ENCODE data around the gene PRKG2.
"Not testable (repeated sequence)": the region's sequence is repeated elsewhere in the genome, so short reads cannot be mapped to it uniquely, and the experiment has no call there.

The PRKG2 gene, protein sequence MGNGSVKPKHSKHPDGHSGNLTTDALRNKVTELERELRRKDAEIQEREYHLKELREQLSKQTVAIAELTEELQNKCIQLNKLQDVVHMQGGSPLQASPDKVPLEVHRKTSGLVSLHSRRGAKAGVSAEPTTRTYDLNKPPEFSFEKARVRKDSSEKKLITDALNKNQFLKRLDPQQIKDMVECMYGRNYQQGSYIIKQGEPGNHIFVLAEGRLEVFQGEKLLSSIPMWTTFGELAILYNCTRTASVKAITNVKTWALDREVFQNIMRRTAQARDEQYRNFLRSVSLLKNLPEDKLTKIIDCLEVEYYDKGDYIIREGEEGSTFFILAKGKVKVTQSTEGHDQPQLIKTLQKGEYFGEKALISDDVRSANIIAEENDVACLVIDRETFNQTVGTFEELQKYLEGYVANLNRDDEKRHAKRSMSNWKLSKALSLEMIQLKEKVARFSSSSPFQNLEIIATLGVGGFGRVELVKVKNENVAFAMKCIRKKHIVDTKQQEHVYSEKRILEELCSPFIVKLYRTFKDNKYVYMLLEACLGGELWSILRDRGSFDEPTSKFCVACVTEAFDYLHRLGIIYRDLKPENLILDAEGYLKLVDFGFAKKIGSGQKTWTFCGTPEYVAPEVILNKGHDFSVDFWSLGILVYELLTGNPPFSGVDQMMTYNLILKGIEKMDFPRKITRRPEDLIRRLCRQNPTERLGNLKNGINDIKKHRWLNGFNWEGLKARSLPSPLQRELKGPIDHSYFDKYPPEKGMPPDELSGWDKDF

DNA sequence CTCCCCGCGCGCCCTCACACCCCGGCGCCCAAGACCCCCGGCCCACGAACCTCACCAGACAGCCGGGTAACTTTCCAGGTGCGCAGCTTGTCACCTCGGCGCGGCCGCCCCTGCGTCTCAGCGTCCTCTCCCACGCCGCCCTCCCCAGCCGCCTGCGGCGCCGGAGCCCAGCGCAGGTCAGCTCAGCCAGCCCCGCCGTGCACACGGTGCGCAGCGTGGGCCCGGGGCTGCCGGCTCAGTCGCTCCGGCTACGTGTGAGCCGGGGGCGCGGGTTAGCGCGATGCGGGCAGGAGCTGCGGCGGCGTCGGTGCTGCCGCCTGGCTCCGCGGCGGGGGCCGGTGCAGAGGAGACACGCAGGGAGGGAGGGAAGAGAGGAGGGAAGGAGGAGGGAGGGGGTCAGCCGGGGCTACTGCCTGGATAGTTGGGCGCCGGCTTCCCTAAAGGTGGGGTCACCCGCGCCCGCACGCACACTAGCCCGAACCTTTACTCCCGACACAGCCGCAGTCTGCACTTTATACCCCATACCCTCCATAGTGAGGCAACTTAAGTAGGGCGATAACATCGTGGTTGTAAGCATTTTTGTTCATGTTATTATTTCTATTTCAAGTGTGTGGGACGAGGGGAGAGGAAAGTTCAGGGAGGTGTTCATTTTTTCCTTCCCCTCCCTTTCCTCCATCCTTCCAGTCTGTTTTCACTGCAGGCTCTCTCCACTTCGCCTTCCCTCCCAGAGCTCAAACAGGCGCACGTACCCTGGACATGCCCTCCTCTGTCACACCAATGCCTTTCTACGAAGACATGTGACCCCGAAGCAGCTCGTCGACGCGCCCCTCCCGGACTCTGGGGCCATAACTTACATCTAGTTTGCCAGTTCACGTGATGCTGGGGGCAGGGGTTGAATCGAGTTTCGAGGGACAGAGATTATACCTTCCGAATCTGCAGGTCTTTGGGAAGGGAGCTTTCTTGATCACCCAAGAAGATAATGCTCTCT is at the start of gene PRKG2:
PRKG2 (minus strand) TSS at position 342 of the 988 bp plus-strand sequence. CDS start 10,175 bp downstream, outside the sequence.
- no peak for DNase-seq (ENCODE audit: low read depth in 2 of 2)

DNA sequence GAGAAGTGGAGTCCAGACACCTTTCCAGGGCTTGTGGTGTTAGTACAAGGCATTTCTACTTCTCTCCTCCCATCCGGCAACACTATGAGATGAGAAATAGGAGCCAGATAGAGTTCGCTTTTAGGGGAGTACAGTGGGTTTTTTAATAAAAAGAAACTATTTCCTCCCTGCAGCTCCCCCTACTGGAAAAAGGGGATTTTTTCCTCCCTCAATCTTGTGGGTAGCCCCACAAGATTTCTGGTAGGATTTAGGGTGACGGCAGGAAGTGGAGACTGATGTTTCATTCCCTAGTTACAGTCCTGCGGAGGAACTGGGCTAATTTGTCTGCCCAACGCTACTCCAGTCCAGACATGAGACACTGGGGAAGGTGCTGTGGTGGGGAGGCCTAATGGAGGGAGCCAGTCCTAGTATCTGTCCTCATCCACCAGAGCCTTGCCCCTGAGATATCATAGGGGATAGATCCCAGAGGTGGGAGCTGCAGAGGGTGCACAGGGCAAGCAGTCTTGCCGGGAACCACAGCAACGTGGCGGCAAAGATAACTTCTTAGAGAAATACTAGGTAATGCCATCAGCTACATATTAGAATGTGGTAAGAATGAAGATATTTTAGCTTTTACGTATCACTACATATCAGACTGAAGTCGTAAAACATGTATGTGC is 45.5 kb upstream of the PRKG2 start:
- no peak for DNase-seq (ENCODE audit: low read depth in 2 of 2)

DNA sequence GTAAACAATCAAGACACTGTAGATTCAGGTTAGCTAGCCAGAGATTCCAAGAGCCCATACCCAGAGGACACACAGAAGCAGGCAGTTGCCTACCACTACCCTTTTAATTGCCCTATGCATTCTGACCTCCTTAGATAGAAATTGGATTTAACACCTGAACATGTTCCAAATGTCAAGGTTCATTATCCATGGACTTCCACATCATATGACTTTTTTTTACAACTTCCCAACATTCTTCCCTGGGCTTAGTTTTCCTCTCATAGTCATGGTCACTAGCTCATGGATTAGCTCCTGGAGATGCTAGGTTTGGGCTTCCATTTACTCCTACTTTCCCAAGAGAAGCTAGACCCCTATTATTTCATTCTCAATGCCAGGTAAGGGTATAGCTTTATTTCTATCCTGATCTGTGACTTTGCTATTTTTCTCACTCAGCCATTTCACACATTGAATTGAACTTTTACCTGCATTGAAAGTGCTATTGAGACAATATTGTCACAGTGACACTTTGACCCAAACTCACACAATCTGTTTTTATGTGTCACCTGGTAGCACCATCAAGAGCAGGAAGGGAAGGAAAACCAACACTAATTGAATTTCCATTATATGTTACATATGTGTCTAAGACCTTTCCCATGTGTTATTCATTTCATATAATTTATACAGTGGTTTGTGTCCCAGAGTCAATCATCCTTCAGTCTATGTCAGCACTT is 44.0 kb upstream of the PRKG2 start:
- no peak for DNase-seq (ENCODE audit: low read depth in 2 of 2)

DNA sequence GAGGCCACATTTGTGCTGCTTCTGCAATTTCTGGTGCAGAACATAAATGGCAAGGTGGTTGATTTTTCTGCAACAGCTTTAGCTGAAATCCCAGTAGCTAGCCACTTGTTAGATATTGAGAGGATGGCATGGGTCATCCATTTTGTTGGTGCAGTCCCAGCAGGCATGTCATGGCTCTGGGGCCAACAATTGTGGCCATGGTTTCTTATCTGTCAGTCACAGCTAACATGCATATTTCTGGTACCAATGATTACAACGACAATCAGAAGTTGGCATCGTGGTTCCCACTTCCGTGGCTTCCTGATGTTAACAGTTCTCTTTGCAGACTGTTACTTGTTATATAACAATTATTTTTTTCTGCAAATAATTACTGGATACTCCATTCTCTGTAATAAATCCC is 42.8 kb upstream of the PRKG2 start:
- no peak for DNase-seq (ENCODE audit: low read depth in 2 of 2)

DNA sequence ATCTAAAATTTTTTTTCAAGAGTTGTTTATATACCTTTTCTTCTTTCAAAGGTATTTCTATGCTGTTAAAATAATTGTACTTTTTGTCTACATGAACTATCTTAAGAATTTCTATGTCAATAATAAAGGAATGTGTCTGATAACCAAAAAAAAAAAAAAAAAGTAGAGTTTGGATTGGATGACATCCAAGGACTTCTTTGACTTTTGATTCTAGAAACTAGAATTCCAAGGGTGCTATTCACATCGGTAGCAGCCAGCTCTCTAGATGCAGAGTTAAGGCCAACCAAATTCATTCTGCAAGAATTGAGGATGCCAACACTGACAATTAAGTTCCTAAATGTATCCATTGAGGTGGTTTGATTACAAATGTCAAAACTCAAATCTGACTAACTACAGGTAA is 42.0 kb upstream of the PRKG2 start:
- DNase-seq (ENCODE audit: low read depth in 2 of 2), result peak; percentile 56 to 58

DNA sequence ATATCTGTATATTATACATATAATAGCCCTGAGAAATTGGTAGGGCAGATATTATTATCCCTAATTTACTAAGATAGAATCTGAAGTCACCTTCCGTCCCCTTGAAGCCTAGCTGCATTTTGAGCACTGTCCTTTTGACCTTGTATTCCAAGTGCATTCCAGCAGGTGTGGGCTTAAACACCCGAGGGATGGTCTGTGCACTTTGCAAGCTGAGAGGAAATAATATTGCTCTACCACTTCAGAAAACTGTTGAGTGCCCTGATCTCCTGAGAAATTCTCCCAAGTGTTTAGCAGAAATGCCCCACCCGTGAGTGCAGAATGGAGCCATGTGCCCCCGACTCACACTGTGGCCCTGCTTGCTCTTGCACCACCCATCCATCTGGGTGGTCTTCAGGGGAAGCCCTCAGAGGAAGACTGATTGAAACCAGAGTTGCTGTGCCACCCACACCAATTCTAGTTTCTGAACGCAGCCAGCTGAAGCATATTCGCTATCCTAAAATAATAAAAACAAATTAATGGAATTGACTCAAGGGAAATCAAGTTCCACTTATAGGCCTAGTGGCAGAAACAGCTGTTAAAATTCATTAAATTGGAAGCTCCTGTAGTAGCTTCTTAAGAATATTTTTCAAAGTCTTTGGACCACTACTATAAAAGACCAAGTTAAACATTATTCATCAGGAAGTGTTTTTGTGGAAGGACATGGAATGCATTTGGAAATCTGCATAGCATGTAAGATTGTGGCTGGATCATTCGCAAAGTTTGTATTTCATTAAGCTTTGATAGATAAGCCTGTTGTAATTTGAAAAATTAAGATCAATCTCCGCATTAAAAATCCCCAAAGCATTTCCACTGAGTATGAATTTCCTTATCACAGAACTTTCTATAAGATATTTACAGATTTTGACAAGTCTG is 41.3 kb upstream of the PRKG2 start:
- no peak for DNase-seq (ENCODE audit: low read depth in 2 of 2)

DNA sequence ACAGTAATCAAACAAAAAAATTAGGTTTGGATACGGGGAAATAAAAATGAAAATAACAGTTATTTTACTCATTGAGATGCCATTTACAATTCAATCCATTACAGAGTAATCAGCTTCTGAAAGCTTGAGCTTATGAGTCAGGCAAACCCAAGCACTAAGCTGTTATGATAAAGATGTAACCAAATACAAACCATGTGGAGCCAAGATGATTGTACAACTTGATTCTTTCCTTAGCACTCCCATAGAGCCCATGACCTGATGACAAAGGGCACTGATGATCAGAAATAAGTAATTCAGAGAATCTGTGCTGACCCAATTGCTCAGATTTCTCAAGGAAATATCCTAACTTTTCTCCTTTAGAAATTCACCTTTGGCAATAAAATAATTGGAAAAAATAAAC is 40.5 kb upstream of the PRKG2 start:
- peak; percentile 71 for DNase-seq (ENCODE audit: low read depth in 2 of 2)

DNA sequence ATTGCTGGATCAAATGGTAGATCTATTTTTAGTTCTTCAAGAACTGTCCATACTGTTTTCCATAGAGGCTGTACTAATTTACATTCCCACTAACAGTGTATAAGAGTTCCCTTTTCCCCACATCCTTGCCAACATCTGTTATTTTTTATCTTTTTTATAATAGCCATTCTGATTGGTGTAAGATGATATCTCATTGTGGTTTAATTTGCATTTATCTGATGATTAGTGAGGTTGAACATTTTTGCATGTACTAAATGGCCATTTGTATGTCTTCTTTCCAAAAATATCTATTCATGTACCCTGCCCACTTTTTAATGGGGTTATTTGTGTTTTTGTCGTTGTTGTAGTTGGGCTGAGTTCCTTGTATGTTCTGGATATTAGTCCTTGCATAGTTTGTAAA is 35.4 kb upstream of the PRKG2 start:
- no peak for DNase-seq (ENCODE audit: low read depth in 2 of 2)

DNA sequence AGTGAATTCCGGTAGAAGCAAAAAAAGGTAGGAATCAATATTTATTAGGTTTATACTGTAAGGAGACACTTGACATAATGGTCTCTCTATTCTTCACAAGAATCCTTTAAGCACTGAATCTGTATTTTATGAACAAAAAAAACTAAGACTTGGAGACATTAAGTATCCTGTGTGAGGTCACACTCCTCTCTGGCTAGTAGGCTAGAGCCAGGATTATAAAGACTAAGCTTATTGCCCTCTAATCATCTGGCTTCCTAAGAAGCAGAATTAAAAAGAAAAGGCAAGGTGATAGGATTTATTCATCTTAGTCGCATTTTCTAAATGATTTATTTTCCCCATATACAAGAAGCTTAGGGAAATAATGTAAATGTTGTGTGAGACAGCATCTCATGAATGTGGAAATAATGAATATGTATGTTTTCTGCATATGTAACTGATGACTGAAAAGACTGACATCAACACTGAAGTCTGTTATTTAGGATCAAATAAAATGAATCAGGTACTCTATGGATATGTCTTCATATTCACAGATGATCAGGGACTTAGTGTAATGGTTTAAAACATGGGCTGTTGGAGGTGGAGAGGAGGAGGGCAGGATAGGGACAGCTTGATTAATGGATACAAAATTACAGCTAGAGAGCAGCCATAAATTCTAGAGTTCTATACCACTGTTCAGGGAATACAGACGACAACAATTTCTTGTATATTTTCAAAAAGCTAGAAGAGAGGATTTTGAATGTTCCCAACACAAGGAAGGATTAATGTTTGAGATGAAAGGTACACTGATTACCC is 30.4 kb upstream of the PRKG2 start:
- DNase-seq (ENCODE audit: low read depth in 2 of 2), result no peak

DNA sequence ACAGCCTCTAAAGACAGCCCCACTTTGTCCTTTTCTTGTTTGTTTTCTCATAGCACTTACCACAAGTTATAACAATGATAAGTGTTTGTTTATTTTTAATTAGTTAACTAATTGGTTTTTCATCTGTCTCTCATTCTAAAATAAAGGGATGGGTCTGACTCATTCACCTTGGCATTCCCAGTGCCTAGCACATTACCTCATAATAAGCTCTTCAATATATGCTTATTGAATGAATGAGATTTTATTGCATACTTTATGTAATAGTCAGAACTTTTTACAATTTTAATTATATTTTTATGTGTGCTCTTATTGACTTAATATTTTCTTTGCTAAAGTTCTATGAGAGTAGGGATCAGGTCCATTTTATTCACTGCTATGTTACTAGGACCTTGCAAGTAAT is 22.8 kb upstream of the PRKG2 start:
- no peak for DNase-seq (ENCODE audit: low read depth in 2 of 2)

DNA sequence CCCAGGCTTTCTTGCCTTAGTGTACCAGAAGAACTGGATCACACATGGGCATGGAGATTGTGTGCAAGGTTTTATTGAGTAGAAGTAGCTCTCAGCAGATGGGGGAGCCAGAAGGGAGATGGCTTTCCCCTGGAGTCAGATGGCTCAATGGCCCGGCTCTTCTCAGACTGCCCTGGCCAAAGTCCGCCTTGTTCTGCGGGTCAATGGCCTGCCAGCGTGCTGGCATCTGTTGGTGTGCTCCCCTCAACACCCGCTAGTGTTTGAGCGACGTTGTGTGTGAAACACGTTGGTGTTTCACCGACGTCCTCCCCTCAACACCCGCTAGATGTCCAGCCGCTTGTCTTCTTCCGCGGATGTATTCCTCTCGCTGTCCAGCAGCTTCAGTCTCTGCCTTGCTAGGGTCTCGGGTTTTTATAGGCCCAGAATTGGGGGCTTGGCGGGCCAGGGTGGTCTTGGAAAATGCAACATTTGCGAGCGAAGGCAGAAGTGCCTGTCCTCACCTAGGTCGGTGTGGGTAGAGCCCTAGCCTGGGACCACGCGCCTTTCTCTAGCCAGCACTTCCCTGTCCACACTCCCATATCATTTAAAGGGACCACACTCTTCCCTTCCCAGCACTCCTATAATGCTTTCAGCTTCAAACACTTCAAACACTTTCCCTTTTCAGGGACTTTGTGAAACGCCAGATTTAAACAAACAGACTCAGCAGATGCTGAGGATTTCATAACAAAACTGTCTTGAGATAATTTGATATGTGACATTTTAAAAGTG is 21.1 kb upstream of the PRKG2 start:
- DNase-seq (ENCODE audit: low read depth in 2 of 2), result no peak

DNA sequence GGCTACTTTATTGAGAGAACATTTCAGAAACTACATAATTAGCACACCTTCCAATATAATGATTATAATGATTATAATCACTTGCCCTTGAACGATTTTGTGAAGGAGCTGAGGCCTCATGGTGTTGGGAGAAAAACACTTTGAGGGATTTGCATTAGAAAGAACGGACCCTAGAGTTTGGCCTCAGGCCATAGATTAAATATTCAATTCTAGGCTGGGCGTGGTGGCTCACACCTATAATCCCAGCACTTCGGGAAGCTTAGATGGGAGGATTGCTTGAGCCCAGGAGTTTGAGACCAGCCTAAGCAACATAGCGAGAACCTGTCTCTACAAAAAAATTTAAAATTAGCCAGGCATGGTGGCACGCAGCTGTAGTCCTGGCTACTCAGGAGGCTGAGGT is 12.9 kb upstream of the PRKG2 start:
- no peak for DNase-seq (ENCODE audit: low read depth in 2 of 2)

DNA sequence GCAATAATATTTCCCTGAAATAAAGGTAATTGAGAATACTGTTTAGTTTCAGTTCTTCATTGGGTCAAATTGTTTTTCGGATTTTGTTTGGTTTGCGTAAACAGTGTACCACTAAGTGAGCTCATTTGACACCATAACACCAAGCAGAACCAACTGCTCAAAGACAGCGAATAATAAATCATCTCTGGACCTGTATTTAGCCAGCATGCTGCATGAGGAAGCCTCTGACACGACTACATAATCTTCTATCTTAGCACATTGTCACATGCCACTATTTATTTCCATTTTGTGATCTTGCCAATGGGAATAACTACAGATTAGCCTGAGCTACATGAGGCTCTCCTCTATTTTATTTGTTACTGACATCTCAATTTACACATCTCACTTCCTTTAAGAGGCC is 12.1 kb upstream of the PRKG2 start:
- DNase-seq (ENCODE audit: low read depth in 2 of 2), result no peak

DNA sequence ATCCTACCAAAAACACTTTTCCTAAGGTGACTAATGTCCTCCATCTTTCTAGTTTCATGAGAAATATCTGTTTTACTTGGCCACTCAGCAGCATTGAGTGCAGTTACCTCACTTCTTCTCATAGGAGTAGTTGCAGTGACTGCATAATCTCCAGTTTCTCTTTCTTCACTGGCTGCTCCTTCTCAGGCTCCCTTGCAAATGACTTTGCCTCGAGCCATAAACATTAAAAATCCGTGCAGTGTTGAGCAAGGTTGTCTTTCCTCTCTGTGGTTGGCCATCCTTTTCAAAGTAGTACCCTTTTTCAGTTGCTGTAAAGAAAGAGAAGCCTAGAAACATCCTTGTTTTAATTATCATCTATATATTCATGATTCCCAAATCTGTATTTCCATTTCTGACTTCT is 10.2 kb upstream of the PRKG2 start:
- no peak for DNase-seq (ENCODE audit: low read depth in 2 of 2)

DNA sequence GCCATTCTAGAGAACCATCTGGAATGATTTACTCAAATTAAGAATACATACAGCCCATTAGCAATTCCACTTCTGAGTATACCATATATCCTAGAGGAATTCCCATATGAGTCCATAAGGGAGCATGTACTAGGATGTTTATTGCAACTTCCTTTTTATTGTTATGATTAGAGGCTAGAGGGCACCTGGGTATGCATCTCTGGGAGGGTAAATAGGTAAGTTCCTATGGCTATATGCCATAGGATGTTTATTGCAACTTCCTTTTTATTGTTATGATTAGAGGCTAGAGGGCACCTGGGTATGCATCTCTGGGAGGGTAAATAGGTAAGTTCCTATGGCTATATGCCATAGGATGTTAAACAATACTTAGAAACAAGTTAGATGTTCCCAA is 7.1 kb upstream of the PRKG2 start:
- not testable (repeated sequence) for DNase-seq (ENCODE audit: low read depth in 2 of 2)

DNA sequence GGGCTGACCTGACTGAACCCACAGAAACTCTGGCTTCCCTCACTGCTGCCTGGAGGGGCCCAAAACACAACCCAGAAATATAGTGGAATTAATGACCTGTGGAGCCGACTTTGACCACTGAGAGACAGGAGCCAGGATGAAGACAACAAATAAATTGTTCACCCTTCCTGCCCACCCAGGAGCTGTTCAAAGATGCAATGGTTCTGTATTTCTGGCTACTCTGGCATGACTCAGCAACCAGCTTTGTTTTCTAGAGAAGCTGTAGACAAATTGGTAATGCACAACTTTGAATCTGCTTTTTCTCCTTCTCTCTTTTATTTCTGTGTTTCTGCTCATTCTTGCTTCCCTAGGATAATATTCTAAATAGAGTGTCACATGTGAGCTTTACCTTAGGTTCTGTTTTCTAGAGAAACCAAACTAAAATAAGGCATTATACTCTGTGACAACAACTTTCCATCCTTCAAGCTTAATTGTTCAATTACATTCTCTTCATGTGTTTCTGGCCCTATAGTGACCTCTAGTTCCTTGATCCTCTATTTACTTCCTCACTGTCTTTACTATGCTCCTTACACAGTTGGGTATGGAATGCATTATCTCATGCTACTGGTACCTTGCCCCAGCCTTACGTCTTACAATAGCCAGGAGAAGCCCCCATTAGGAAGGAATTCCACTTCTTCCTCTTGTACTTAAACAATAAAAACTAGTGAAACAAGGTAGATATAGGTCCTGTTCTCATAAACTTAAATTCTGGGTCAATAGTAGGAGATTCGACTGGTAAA is 6.5 kb upstream of the PRKG2 start:
- no peak for DNase-seq (ENCODE audit: low read depth in 2 of 2)

DNA sequence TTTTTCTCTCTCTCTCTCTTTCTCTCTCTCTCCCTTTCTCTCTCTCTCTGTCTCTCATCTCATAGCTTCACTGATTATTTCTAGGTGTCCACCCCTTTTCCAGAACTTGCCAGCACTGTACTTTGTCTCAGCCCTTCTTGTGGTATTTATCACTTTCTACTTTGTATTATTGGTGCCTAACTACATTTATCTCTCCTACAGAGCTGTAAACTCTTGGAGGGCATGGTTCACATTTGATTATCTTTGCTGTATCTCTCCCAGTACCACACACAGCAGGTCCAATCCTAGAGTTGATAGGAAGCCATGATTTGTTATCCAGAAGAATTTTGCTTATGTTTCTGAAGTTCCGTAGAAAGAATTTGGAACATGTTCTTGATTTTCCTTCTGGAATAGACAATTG is 5.2 kb upstream of the PRKG2 start:
- DNase-seq (ENCODE audit: low read depth in 2 of 2), result no peak
